Nephron (organoid): ENCODE results near the gene VIP.

Experiments
- H3K27ac Mint-ChIP-seq, 3 experiments: 2 replicates each; pipeline ENCODE4 v1.8.0; 2020; ENCODE audit warnings: mixed read lengths in 3 of 3, mild to moderate bottlenecking in 2 of 3, moderate library complexity in 1 of 3
- H3K27me3 Mint-ChIP-seq: 2 replicates; pipeline ENCODE4 v1.8.0; 2021; ENCODE audit warnings: low read depth, mild to moderate bottlenecking, moderate library complexity, mixed read lengths
- H3K36me3 Mint-ChIP-seq: 2 replicates; pipeline ENCODE4 v1.8.0; 2020; ENCODE audit warnings: low read depth, mixed read lengths
- H3K4me1 Mint-ChIP-seq: 2 replicates; pipeline ENCODE4 v1.8.0; 2020; ENCODE audit warnings: mixed read lengths
- H3K4me3 Mint-ChIP-seq, 3 experiments: 2 replicates each; pipeline ENCODE4 v1.8.0; 2020; ENCODE audit warnings: mild to moderate bottlenecking in 3 of 3, mixed read lengths in 3 of 3, moderate library complexity in 2 of 3
- H3K9me3 Mint-ChIP-seq: 2 replicates; pipeline ENCODE4 v1.8.0; 2020; ENCODE audit warnings: mixed read lengths
- TF ChIP-seq, protein P1 (sequence below), 3 experiments: fragments of 200-600 bp; sonication (generic); IDR thresholded peaks; one replicate each; pipeline ENCODE4 v1.5.0; 2021; ENCODE audit warnings: antibody characterized with exemption in 3 of 3; ENCODE audit not compliant: unreplicated experiment in 3 of 3

The VIP gene

GRCh38 chr6:152794696-152795095, 44.1 kb downstream of the VIP start:
- no peaks in the 10 kb centered on the region for H3K4me1 Mint-ChIP-seq
- H3K27ac Mint-ChIP-seq = no peak overlapping the region
- no peaks in the 10 kb centered on the region for H3K9me3 Mint-ChIP-seq
- H3K36me3 Mint-ChIP-seq = no peaks in the 10 kb centered on the region
- H3K4me3 Mint-ChIP-seq = no peak overlapping the region
- H3K27me3 Mint-ChIP-seq = no peaks in the 10 kb centered on the region
- TF ChIP-seq, protein P1, sequence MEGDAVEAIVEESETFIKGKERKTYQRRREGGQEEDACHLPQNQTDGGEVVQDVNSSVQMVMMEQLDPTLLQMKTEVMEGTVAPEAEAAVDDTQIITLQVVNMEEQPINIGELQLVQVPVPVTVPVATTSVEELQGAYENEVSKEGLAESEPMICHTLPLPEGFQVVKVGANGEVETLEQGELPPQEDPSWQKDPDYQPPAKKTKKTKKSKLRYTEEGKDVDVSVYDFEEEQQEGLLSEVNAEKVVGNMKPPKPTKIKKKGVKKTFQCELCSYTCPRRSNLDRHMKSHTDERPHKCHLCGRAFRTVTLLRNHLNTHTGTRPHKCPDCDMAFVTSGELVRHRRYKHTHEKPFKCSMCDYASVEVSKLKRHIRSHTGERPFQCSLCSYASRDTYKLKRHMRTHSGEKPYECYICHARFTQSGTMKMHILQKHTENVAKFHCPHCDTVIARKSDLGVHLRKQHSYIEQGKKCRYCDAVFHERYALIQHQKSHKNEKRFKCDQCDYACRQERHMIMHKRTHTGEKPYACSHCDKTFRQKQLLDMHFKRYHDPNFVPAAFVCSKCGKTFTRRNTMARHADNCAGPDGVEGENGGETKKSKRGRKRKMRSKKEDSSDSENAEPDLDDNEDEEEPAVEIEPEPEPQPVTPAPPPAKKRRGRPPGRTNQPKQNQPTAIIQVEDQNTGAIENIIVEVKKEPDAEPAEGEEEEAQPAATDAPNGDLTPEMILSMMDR (IDR thresholded peaks at IDR 0.05; ENCODE audit: unreplicated experiment in 3 of 3) = no peak

DNA sequence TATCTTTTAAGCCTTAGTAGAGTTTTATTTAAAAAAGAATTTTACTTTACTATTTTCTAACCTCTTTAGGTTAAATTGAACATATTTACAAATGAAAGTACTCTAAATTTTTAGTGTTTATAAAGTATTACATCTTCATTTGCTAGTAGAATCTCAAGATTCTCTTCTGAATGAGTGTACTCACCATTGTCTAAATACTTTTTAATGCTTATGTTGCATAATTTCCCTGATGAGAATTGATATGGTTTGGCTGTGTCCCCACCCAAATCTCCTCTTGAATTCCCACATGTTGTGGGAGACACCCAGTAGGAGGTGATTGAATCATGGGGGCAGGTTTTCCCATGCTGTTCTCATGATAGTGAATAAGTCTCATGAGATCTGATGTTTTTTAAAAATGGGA, 53.6 kb downstream of the VIP start:
- Mint-ChIP-seq H3K36me3 (no peaks in the 10 kb centered on the region), H3K4me3 (no peak overlapping the region), H3K4me1 (no peaks in the 10 kb centered on the region), H3K9me3 (peaks cover 6% of the 10 kb centered on the region), H3K27me3 (no peaks in the 10 kb centered on the region), H3K27ac (no peak overlapping the region)
- TF ChIP-seq, protein P1 (IDR thresholded peaks at IDR 0.05; ENCODE audit: unreplicated experiment in 3 of 3) = no peak
